ENCODE data around the gene NKX2-2. TPM values are rescaled to one million over a fixed set of nuclear protein-coding genes. Genes with fewer than 3 reads are reported as not detected.

Gene NKX2-2
- total and polyA plus RNA-seq, 8 donors: 2.0 to 28.7 (median 3.7) TPM

GRCh38 chr20:21548390-21549035, 34.6 kb upstream of the NKX2-2 start:
- Histone ChIP-seq H3K36me3 (no peaks in the 10 kb centered on the region), H3K9me3 (no peaks in the 10 kb centered on the region), H3K4me3 (no peak overlapping the region), H3K27ac (no peak overlapping the region), H3K27me3 (no peaks in the 10 kb centered on the region), H3K4me1 (no peaks in the 10 kb centered on the region)
- no peak for TF ChIP-seq CTCF (IDR thresholded peaks at IDR 0.05)
- ATAC-seq: no peak
- 50 to 72% methylated on average over 8 of the region's 8 CpGs for WGBS, 2 donors
- DNase-seq: no peak
- no peak for FAIRE-seq
- intact Hi-C loops (cut with DNase I): no loop called here

- DNase-seq (no peak), ATAC-seq (no peak), FAIRE-seq (no peak)
- no peaks in the 10 kb centered on the region for H3K27me3 ChIP-seq
- WGBS, 2 donors: 24 to 44% methylated on average over 4 of the region's 4 CpGs
- H3K4me3 ChIP-seq: no peak overlapping the region
- TF ChIP-seq CTCF (IDR thresholded peaks at IDR 0.05): no peak
- H3K27ac ChIP-seq: no peak overlapping the region
- H3K4me1 ChIP-seq: no peaks in the 10 kb centered on the region
- intact Hi-C loops (cut with DNase I): no loop called here
- no peaks in the 10 kb centered on the region for H3K36me3 ChIP-seq
- no peaks in the 10 kb centered on the region for H3K9me3 ChIP-seq
Observed at GRCh38 chr20:21546355-21546754, 32.5 kb upstream of the NKX2-2 start.

- no peak for ATAC-seq
- no peaks in the 10 kb centered on the region for H3K36me3 ChIP-seq
- WGBS, 2 donors: 57 to 74% methylated on average over 3 of the region's 3 CpGs
- intact Hi-C loops (cut with DNase I): no loop called here
- no peak for FAIRE-seq
- DNase-seq: no peak
- no peaks in the 10 kb centered on the region for H3K9me3 ChIP-seq
- no peak for TF ChIP-seq CTCF (IDR thresholded peaks at IDR 0.05)
- H3K4me3 ChIP-seq: no peak overlapping the region
- H3K27ac ChIP-seq: no peak overlapping the region
- no peaks in the 10 kb centered on the region for H3K4me1 ChIP-seq
- H3K27me3 ChIP-seq: no peaks in the 10 kb centered on the region
Observed at GRCh38 chr20:21539512-21539911, 25.6 kb upstream of the NKX2-2 start.

- no peaks in the 10 kb centered on the region for H3K4me1 ChIP-seq
- H3K27me3 ChIP-seq: no peaks in the 10 kb centered on the region
- intact Hi-C loops (cut with DNase I): no loop called here
- 46 to 62% methylated on average over 2 of the region's 2 CpGs for WGBS, 2 donors
- H3K27ac ChIP-seq: no peak overlapping the region
- ATAC-seq (no peak), FAIRE-seq (no peak), DNase-seq (no peak)
- no peak for TF ChIP-seq CTCF (IDR thresholded peaks at IDR 0.05)
- no peaks in the 10 kb centered on the region for H3K36me3 ChIP-seq
- no peaks in the 10 kb centered on the region for H3K9me3 ChIP-seq
- H3K4me3 ChIP-seq: no peak overlapping the region
Observed at GRCh38 chr20:21534886-21535285, 21.0 kb upstream of the NKX2-2 start.

- no peak for DNase-seq
- FAIRE-seq: no peak
- H3K27ac ChIP-seq: no peak overlapping the region
- no peaks in the 10 kb centered on the region for H3K4me1 ChIP-seq
- intact Hi-C loops (cut with DNase I): no loop called here
- H3K27me3 ChIP-seq: no peaks in the 10 kb centered on the region
- no peak for TF ChIP-seq CTCF (IDR thresholded peaks at IDR 0.05)
- no peaks in the 10 kb centered on the region for H3K36me3 ChIP-seq
- 29 to 35% methylated on average over 2 of the region's 2 CpGs for WGBS, 2 donors
- ATAC-seq: peak in 2 of 4 donors; percentile 80 to 89
- H3K9me3 ChIP-seq: no peaks in the 10 kb centered on the region
- no peak overlapping the region for H3K4me3 ChIP-seq
Observed at GRCh38 chr20:21534453-21534852, 20.6 kb upstream of the NKX2-2 start.
